Heart right ventricle (tissue), 16 donors: Measurements from ENCODE around the gene RABGAP1. TPM values are rescaled to one million over a fixed set of nuclear protein-coding genes. Genes with fewer than 3 reads are reported as not detected.

Experiments used
- ATAC-seq, 8 donors: fragments of 200-7000 bp; cut with Tn5 transposase; one replicate each; pipeline ENCODE4 v1.9.1; 2020; ENCODE audit warnings: mild to moderate bottlenecking in 8 of 8, moderate library complexity in 8 of 8, moderate number of reproducible peaks in 1 of 8
- DNase-seq, 2 donors: peaks; one replicate each; pipeline ENCODE4 v3.0.0-alpha.2; 2020
- H3K27ac ChIP-seq, 10 donors: fragments of 200-600 bp; sonication (generic) in 2 of 10; one replicate each; pipeline versions ENCODE4 v1.5.0 to v1.8.0; 2020 to 2022; ENCODE audit warnings: mild to moderate bottlenecking in 3 of 10
- H3K27me3 ChIP-seq, 7 donors: fragments of 200-600 bp; one replicate each; pipeline ENCODE4 v1.8.0; 2021 to 2022; ENCODE audit warnings: mild to moderate bottlenecking in 2 of 7
- H3K36me3 ChIP-seq, 9 donors: fragments of 200-600 bp; sonication (generic) in 1 of 9; one replicate each; pipeline versions ENCODE4 v1.5.0 to v1.8.0; 2020 to 2022; ENCODE audit warnings: mild to moderate bottlenecking in 2 of 9
- H3K4me1 ChIP-seq, 9 donors: fragments of 200-600 bp; sonication (generic) in 1 of 9; one replicate each; pipeline versions ENCODE4 v1.5.0 to v1.8.0; 2020 to 2022; ENCODE audit warnings: mild to moderate bottlenecking in 4 of 9
- H3K4me3 ChIP-seq, 10 donors: fragments of 200-600 bp; sonication (generic) in 2 of 10; one replicate each; pipeline versions ENCODE4 v1.5.0 to v1.8.0; 2020 to 2022; ENCODE audit warnings: mild to moderate bottlenecking in 7 of 10, moderate library complexity in 2 of 10
- H3K9me3 ChIP-seq, 11 donors: fragments of 200-600 bp in 10 of 11; sonication (generic) in 2 of 11; one replicate each; pipeline versions ENCODE4 v1.5.0 to v1.8.0; 2013 to 2022; ENCODE audit warnings: mild to moderate bottlenecking in 2 of 11, control low read depth in 1 of 11, moderate library complexity in 1 of 11
- CTCF ChIP-seq, 9 donors: fragments of 200-600 bp; sonication (generic) in 2 of 9; IDR thresholded peaks; one replicate each; pipeline versions ENCODE4 v1.5.0 to v1.8.0; 2021 to 2022; ENCODE audit warnings: antibody characterized with exemption in 9 of 9, mild to moderate bottlenecking in 5 of 9, moderate library complexity in 1 of 9
- WGBS, 2 donors: extraction: QIAGEN DNeasy Blood & Tissue Kit; methylation state at CpG; one replicate each; pipeline ENCODE4 v1.1.7; 2013; ENCODE audit warnings: inconsistent platforms in 1 of 2; 5-methylcytosine and 5-hydroxymethylcytosine counted together
- intact Hi-C, 10 donors: fragments of 100-400 bp; cut with DNase I; formaldehyde crosslinking; loops; one replicate each; pipeline versions ENCODE4 v1.11.1 to v1.14.2; 2022
- polyA plus RNA-seq, 2 donors: library from polyadenylated mRNA; stranded (reverse); fragments of 200-250 nt; gene quantifications; one replicate each; pipeline ENCODE4 v1.2.3, GENCODE V29; 2013
- total RNA-seq, 10 donors: library from RNA; stranded (reverse); fragmentation: NEBNext Ultra II Directional in 3 of 10; extraction: Animal tissue kit (Norgen Biotek cat#: 25700) in 3 of 10; gene quantifications; one replicate each; pipeline versions ENCODE4 v1.2.1 to v1.2.4, GENCODE V29; 2021 to 2023
- donor health status: Arrhythmogenic right ventricular cardiomyopathy.
- donor health status: ischemic (EF 13 %, LVEDD 7.1; RV severe dilation, severe dysfunction).
- donor health status: healthy with polysubstance abuse.
- donor health status: DM: no; HTN: yes; CAD: no.
- donor health status: DM: no; HTN: no; CAD: no.
- donor health status: ischemic (EF 25% LVEDD 6.9; RV normal size, moderate dysfunction).
- donor health status: ischemic (EF 25% LVEDD 5.7; RV mildly dilated, moderate dysfunction).
- donor health status: healthy.
- donor health status: DM: yes; HTN: yes; CAD: no.
- donor health status: Ischemic cardiomyopathy.
- donor health status: ischemic (EF 35%, LVEDD 5.7; RV mildly dilated, moderate dysfunction).
- donor health status: nonischemic (EF 11% LVEDD 7.7; RV severe dilation, severe dysfunction).
- donor health status: DM: yes; HTN: yes; CAD: no.
- donor health status: PGD.
- donor health status: ischemic (EF 29% LVEDD 5.4; RV normal size, mild dysfunction).
- donor health status: nonischemic (EF 23%, LVEDD 6.1; RV moderate dilation, normal function).

The RABGAP1 gene
- total and polyA plus RNA-seq, 12 donors: 9.3 to 62.3 (median 45.8) TPM

- TF ChIP-seq CTCF (IDR thresholded peaks at IDR 0.05): no peak
- Histone ChIP-seq H3K27ac (no peak overlapping the region), H3K36me3 (peaks cover 0 to 40% (median 11%) of the 10 kb centered on the region in 9 donors), H3K9me3 (no peaks in the 10 kb centered on the region), H3K4me3 (no peak overlapping the region), H3K27me3 (no peaks in the 10 kb centered on the region), H3K4me1 (peaks cover 0 to 8% (median 5%) of the 10 kb centered on the region in 9 donors)
- ATAC-seq (no peak), DNase-seq (no peak)
- intact Hi-C loops: no loop called here
- 88 to 90% methylated on average over 2 of the region's 2 CpGs for WGBS, 2 donors
Measured at GRCh38 chr9:122918310-122918709, 22.5 kb upstream of the RABGAP1 start.

DNA sequence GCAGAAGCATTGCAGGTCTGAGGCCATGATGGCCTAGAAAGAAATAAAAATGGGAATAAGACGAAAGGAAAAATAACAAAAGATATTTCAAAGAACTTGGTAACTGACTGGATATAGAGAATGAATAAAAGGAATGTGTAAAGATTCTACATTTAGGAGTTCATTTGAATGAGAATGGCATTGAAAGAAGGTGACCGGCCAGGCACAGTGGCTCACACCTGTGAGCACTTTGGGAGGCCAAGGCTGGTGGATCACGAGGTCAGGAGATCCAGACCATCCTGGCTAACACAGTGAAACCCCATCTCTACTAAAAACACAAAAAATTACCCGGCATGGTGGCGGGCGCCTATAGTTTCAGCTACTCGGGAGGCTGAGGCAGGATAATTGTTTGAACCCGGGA, 18.1 kb upstream of the RABGAP1 start:
- TF ChIP-seq CTCF (IDR thresholded peaks at IDR 0.05): no peak
- no peaks in the 10 kb centered on the region for H3K4me1 ChIP-seq
- H3K27me3 ChIP-seq: no peaks in the 10 kb centered on the region
- no peak overlapping the region for H3K27ac ChIP-seq
- WGBS, 2 donors: 93 to 94% methylated on average over 8 of the region's 8 CpGs
- no peak overlapping the region for H3K4me3 ChIP-seq
- peaks cover 0 to 47% (median 11%) of the 10 kb centered on the region in 9 donors for H3K36me3 ChIP-seq
- H3K9me3 ChIP-seq: no peaks in the 10 kb centered on the region
- intact Hi-C loops: no loop called here
- DNase-seq (no peak), ATAC-seq (no peak)

GRCh38 chr9:122923947-122924346, 16.9 kb upstream of the RABGAP1 start:
- Histone ChIP-seq H3K4me1 (peaks cover 0 to 3% (median 0%) of the 10 kb centered on the region in 9 donors), H3K9me3 (no peaks in the 10 kb centered on the region), H3K27ac (no peak overlapping the region), H3K36me3 (peaks cover 0 to 40% (median 5%) of the 10 kb centered on the region in 9 donors), H3K27me3 (no peaks in the 10 kb centered on the region), H3K4me3 (no peak overlapping the region)
- 83 to 89% methylated on average over 3 of the region's 3 CpGs for WGBS, 2 donors
- intact Hi-C loops: no loop called here
- TF ChIP-seq CTCF (IDR thresholded peaks at IDR 0.05): no peak
- ATAC-seq: no peak
- DNase-seq: no peak

DNA sequence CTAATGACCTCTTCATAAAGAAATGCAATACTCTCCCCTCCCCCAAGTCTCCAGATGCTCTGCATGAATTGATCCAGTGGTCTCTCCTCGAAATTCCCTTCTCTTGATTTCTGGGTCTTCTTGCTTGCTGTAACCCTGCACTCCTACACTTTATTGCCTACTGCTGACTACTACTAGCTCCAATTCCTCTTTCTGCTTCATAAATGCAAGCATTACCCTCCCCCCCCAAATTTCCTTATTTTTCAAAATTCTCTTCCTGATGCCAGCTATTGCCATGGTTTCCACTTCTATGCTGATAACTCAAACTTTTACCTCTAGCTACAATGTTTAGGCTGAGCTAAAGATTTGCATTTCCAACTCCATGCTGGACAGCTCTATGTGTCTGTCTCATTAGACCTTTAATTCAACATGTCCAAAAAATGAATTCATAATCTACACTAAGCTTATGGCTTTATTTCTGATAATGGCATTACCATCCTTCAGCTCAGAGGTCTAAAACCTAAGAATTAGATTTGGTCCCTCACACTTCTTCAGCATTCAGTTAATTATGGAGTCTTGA, 10.9 kb upstream of the RABGAP1 start:
- Histone ChIP-seq H3K4me3 (peak overlapping the region in 2 of 10 donors; percentile 78 to 85), H3K4me1 (peaks cover 3 to 41% (median 32%) of the 10 kb centered on the region in 9 donors), H3K27ac (peak overlapping the region in 1 of 10 donors; percentile 12), H3K27me3 (no peaks in the 10 kb centered on the region), H3K36me3 (peaks cover 0 to 16% (median 0%) of the 10 kb centered on the region in 9 donors), H3K9me3 (no peaks in the 10 kb centered on the region)
- no peak for TF ChIP-seq CTCF (IDR thresholded peaks at IDR 0.05)
- 89 to 90% methylated on average over 1 of the region's 1 CpG for WGBS, 2 donors
- DNase-seq (no peak), ATAC-seq (no peak)
- intact Hi-C loops: loop anchor here in 1 of 10 donors (5.0 kb wide), 1 partner anchor 47 kb away; no protein-coding TSS in a partner anchor
